H7 (cell line): ENCODE measurements around the gene C6orf120. TPM values are rescaled to one million over a fixed set of nuclear protein-coding genes. Genes with fewer than 3 reads are reported as not detected.

ENCODE experiments used
- DNase-seq: peaks from one replicate; pipeline ENCODE4 v3.0.0; 2012
- H3K27me3 ChIP-seq: 2 replicates; pipeline ENCODE4 v1.6.0; 2011; ENCODE audit warnings: mild to moderate bottlenecking, low read length; ENCODE audit not compliant: control insufficient read depth, insufficient read depth
- H3K36me3 ChIP-seq: replicated peaks from 2 replicates; pipeline ENCODE4 v1.5.1; 2011; ENCODE audit warnings: low read length; ENCODE audit not compliant: control insufficient read depth, insufficient read depth
- H3K4me3 ChIP-seq: 2 replicates; pipeline ENCODE4 v1.5.1; 2011; ENCODE audit warnings: low read depth, mild to moderate bottlenecking, control low read depth, low read length, moderate library complexity; ENCODE audit not compliant: insufficient read depth
- total RNA-seq: library from RNA; depleted of rRNA; stranded (reverse); fragments of >200 nt; shearing (Covaris generic); gene quantifications from 2 replicates; pipeline ENCODE4 v1.2.3, GENCODE V29; 2014

C6orf120 gene
- total RNA-seq, 1 experiment from 2014 or later, result 34.0 TPM

- Histone ChIP-seq H3K4me3 (peak overlapping the region; percentile 90), H3K36me3 (no peaks in the 10 kb centered on the region), H3K27me3 (peaks cover 2% of the 10 kb centered on the region; the same call in 1 of the 2 replicates)
- peak; percentile 68 for DNase-seq
Measured at GRCh38 chr6:169725125-169726048, 23.5 kb downstream of the C6orf120 start.

DNA sequence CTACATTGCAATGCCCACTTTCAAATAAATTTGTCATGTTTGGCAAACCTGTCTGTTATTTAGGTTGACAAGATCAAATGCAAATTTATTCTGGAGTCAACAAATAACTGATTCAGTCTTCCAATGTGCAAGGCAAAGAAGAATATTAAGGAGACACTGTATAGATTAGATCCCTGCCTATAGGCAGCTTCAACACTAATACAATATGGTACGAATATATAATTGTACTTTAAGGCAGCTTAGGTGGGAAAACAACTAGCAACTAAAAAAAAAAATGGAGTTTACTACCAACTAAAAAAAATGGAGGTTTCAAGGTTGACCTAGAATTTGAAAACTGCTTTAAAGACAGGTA lies 24.1 kb downstream of the C6orf120 start:
- no peak overlapping the region for H3K4me3 ChIP-seq
- peaks cover 2% of the 10 kb centered on the region; the same call in 1 of the 2 replicates for H3K27me3 ChIP-seq
- no peaks in the 10 kb centered on the region for H3K36me3 ChIP-seq
- DNase-seq, result no peak

- Histone ChIP-seq H3K27me3 (peaks cover 2% of the 10 kb centered on the region; the same call in 1 of the 2 replicates), H3K4me3 (no peak overlapping the region), H3K36me3 (no peaks in the 10 kb centered on the region)
- no peak for DNase-seq
Measured at GRCh38 chr6:169726963-169727362, 25.0 kb downstream of the C6orf120 start.

DNA sequence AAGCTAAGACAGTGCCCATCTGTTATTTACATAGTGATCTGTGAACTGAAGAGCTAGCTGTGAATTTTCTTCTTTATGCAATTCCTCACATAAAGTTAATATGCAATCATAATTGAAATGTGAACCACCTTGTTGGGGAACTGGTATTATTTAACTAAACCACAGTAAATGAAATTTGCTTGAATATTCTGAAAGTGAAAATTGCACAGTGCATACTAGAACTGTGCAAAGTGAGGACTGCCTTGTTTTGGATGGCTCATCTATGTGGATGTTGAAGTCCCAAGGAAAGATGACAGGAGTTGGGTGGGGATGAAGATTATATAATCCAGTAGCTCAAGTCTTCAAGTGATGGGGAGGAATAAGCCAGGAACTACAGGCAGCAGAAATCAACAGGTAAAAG lies 28.0 kb downstream of the C6orf120 start:
- no peak overlapping the region for H3K4me3 ChIP-seq
- H3K36me3 ChIP-seq, result no peaks in the 10 kb centered on the region
- no peak for DNase-seq
- peaks cover 2% of the 10 kb centered on the region; the same call in 1 of the 2 replicates for H3K27me3 ChIP-seq

- DNase-seq, result no peak
- no peaks in the 10 kb centered on the region for H3K36me3 ChIP-seq
- H3K4me3 ChIP-seq, result no peak overlapping the region
- no peaks in the 10 kb centered on the region for H3K27me3 ChIP-seq
Measured at GRCh38 chr6:169738204-169738975, 36.5 kb downstream of the C6orf120 start.

DNA sequence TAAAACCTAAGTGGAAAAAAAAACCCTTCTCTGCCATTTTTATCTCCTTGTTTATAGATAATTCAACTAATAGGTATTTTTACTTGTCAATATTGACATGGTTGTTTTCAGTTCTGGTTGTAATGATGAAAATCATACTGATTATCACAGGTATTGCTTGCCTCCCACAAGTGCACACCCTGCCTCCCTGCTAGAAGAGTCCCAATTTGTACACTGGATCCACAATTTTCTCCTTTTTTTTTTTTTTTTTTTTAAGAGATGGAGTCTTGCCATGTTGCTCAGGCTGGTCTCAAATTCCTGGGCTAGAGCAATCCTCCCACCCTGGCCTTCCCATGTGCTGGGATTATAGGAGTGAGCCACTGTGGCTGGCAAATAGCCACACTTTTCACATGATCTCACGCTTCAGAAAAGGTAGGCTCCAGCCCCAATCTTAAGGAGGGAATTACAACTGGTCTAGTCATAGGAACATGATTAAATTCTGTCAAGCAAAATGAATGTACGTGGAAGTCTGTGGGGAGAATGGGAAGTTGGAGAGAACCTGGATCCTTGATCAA lies 37.1 kb downstream of the C6orf120 start:
- H3K4me3 ChIP-seq, result no peak overlapping the region
- no peak for DNase-seq

DNA sequence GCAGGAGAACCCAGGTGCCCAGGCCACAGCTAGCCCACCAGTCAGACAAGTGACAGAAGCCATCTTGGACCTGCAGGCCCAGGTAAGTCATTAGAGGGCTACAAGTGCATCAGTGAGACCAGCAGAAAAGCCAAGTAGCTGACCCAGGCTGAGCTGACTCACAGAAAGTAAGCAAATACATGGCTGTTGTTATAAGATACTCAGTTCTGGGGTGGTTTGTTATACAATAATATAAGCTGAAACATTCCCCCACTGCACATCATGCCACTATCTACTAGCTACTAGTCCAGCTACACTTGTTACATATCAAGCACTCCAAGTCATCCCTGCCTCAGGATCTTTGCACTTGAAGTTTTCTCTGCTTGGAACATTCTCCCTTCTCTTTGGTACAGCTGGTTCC lies 39.4 kb downstream of the C6orf120 start:
- no peak overlapping the region for H3K4me3 ChIP-seq
- H3K36me3 ChIP-seq, result no peaks in the 10 kb centered on the region
- no peak for DNase-seq
- no peaks in the 10 kb centered on the region for H3K27me3 ChIP-seq

More for the DNA sequence above, 37.1 kb downstream of the C6orf120 start:
- Histone ChIP-seq H3K27me3 (no peaks in the 10 kb centered on the region), H3K36me3 (no peaks in the 10 kb centered on the region)

- no peak for DNase-seq
- no peaks in the 10 kb centered on the region for H3K27me3 ChIP-seq
- H3K4me3 ChIP-seq, result no peak overlapping the region
- H3K36me3 ChIP-seq, result no peaks in the 10 kb centered on the region
Measured at GRCh38 chr6:169745405-169745804, 43.5 kb downstream of the C6orf120 start.

DNA sequence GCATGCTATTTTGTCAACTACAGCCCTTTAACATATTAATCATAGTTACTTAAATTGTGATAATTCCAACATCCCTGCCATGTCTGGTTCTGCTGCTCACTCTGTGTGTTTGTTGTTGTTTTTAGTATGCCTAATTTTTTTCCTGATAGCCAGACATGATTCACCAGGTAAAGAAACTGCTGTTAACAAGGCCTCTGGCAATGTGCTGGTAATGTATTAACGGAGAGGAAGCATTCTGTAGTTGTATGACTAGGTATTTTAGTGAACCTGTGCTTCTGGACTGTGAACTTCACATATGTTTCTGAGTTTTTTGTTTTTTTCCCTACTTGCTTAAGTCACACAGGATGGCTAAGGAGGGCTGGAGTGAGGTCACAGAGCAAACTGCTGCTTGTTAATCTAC lies 44.6 kb downstream of the C6orf120 start:
- H3K36me3 ChIP-seq, result no peaks in the 10 kb centered on the region
- no peaks in the 10 kb centered on the region for H3K27me3 ChIP-seq
- DNase-seq, result no peak
- no peak overlapping the region for H3K4me3 ChIP-seq

DNA sequence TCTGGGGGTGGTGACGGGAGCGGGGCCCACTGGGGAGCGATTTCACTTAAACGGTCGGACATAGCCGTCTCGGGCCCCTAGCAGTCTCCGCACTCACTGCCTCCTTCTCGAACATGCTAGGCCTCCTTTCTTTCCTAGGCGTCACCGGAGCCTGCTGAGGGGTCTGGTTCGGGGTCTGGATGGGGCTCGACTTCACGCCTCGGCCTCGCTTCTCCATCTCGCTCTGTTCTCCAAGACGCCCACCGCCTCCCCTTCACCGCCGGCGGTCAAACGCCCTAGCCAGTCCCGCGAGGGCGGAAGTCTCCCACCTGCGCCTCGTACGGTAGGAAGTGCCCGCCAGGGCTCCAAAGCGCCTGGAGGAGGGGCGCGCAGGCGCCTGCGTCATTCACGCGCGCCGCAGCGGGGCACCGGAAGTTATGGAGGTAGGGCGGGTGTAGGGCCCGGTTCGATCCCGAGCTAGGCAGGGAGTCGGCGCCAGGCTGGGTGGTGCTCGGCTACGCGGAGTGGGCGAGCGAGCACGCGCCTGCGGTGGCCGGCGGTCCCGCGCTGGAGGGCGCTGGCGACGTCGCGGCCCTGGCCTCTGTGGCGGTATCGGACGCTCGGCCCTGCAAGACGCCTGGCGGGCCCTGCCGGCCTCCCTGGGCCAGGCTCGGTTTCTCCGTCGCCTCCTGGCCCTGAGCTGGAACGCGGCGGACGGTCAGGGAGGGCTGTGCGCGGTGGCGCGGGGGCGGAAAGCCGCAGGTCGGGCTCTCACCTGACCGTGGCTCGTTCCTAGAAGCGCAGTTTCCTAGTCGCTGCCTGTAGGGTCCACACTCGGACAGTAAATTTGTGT lies 49.5 kb downstream of the C6orf120 start, which contains the start of the genes DYNLT2 and ERMARD:
Gene DYNLT2, minus strand, starts transcription at position 331 of the 832 bp plus-strand sequence. Its CDS starts 114 bp downstream, at position 217.
Gene ERMARD, plus strand, starts transcription at position 381 of the 832 bp plus-strand sequence. Its CDS starts 36 bp downstream, at position 417.
- DNase-seq, result peak; percentile 95
- Histone ChIP-seq H3K36me3 (no peaks in the 10 kb centered on the region), H3K4me3 (peak within 1 kb of the TSS; percentile 93), H3K27me3 (no peaks in the 10 kb centered on the region)

- DNase-seq, result no peak
- H3K4me3 ChIP-seq, result peak overlapping the region; percentile 93
- H3K36me3 ChIP-seq, result no peaks in the 10 kb centered on the region
- no peaks in the 10 kb centered on the region for H3K27me3 ChIP-seq
Measured at GRCh38 chr6:169752074-169752623, 50.2 kb downstream of the C6orf120 start.
